ENCODE measurements around the gene CYS1. TPM values are rescaled to one million over a fixed set of nuclear protein-coding genes. Genes with fewer than 3 reads are reported as not detected.

Gene CYS1
- total and polyA plus RNA-seq, 2 of the 8 experiments (the other 6 are each of a cell fraction or from before 2014, with no cell fraction given) = 0.09 to 0.13 TPM

DNA sequence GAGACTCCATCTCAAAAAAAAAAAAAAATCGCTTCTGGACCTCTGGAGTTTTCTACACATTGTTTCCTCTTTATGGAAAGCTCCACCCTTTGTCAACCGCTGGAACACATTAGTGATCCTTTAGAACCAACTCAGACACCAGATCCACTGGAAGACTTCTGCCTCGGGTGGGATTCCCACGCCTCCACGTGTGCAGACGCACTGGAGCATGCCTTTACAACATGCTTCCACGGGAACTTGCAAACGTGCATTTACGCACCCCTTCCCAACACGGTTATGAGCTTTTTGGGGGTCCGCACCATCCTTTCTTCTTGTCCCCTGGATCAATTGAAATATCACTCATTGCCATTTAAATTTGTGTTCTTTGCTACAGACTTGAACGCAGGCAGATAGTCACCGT lies 5.1 kb downstream of the CYS1 start:
- Histone ChIP-seq H3K18ac (ENCODE audit: extremely low read depth, low read length) (no peak overlapping the region), H3K79me2 (ENCODE audit: control insufficient read depth in 1 of 2, insufficient read depth in 2 of 2, low read length in 2 of 2) (no peaks in the 10 kb centered on the region), H3K36me3 (ENCODE audit: control insufficient read depth in 2 of 4, insufficient read depth in 4 of 4, low read length in 3 of 4) (no peaks in the 10 kb centered on the region), H3K14ac (ENCODE audit: insufficient read length) (no peak overlapping the region), H2AK5ac (ENCODE audit: low read depth, low read length) (no peak overlapping the region), H3K9me3 (ENCODE audit: insufficient read depth in 2 of 2, low read depth in 1 of 2, low read length in 1 of 2) (no peaks in the 10 kb centered on the region), H2BK20ac (ENCODE audit: low read length) (no peak overlapping the region), H3K4ac (replicated peaks; ENCODE audit: insufficient read length, low read depth, low read length) (no peak overlapping the region), H3K4me3 (ENCODE audit: extremely low read depth in 1 of 4, insufficient read depth in 2 of 4, low read depth in 3 of 4, low read length in 4 of 4) (no peak overlapping the region), H2BK120ac (replicated peaks; ENCODE audit: low read depth, low read length) (no peak overlapping the region), H3K23ac (ENCODE audit: insufficient read length) (no peak overlapping the region), H3K23me2 (ENCODE audit: low read depth, low read length) (peaks cover 5% of the 10 kb centered on the region; the same call in 1 of the 2 replicates), H3K56ac (replicated peaks; ENCODE audit: insufficient read length, low read depth, low read length) (no peak overlapping the region), H3K27ac (ENCODE audit: low read depth, low read length) (no peak overlapping the region), H3K9ac (replicated peaks in 1 of 4; ENCODE audit: extremely low read depth in 1 of 4, low read depth in 3 of 4, low read length in 3 of 4) (no peak overlapping the region), H4K5ac (ENCODE audit: insufficient read length, low read depth, low read length) (no peak overlapping the region), H4K8ac (ENCODE audit: extremely low read depth, insufficient read depth, low read length) (no peak overlapping the region), H3K4me2 (ENCODE audit: insufficient read depth in 1 of 2, low read depth in 2 of 2, low read length in 2 of 2) (no peak overlapping the region), H3K4me1 (replicated peaks in 1 of 4; ENCODE audit: control insufficient read depth in 3 of 4, insufficient read depth in 4 of 4, low read length in 3 of 4) (peaks cover 2 to 14% (median 8%) of the 10 kb centered on the region in 4 experiments; a peak in 4 of 7 replicates), H2BK5ac (ENCODE audit: low read depth, low read length) (no peak overlapping the region), H3K79me1 (ENCODE audit: low read depth, low read length) (no peaks in the 10 kb centered on the region), H2BK15ac (ENCODE audit: low read length) (no peak overlapping the region), H2AFZ (ENCODE audit: low read length) (no peak overlapping the region), H4K20me1 (replicated peaks in 1 of 2; ENCODE audit: control insufficient read depth in 1 of 2, insufficient read depth in 2 of 2, low read length in 2 of 2) (no peaks in the 10 kb centered on the region), H2BK12ac (ENCODE audit: low read depth, low read length) (no peak overlapping the region), H4K91ac (replicated peaks; ENCODE audit: insufficient read length, low read length) (no peak overlapping the region), H3K27me3 (replicated peaks in 1 of 4; ENCODE audit: control insufficient read depth in 3 of 4, extremely low read depth in 1 of 4, insufficient read depth in 3 of 4, low read length in 3 of 4) (peaks cover 7 to 19% (median 17%) of the 10 kb centered on the region in 4 experiments)
- 69% methylated on average over 12 of the region's 13 CpGs; no CpG with 5 or more reads in 1 of the 2 experiments for WGBS, 2 experiments (ENCODE audit: extremely low coverage in 1 of 2, insufficient coverage in 1 of 2, insufficient read length in 1 of 2, insufficient replicate concordance in 2 of 2, low coverage in 1 of 2, low lambda C conversion rate in 2 of 2, missing lambda C conversion rate in 1 of 2)
- POLR2A ChIA-PET (ENCODE audit: partially characterized antibody) = interaction anchor here (1.2 kb wide), 1 partner anchor 10 kb away, joined by 3 read pairs; no protein-coding TSS in a partner anchor
- CTCF ChIA-PET (ENCODE audit: partially characterized antibody) = interaction anchor here (0.7 to 20.0 kb wide), 6 partner anchors 19 to 722 kb away, joined by 3 to 429 read pairs (median 10); no protein-coding TSS in a partner anchor
- no peak for DNase-seq (ENCODE audit: low read depth in 1 of 2, low spot score in 2 of 2)
- no peak for FAIRE-seq
- TF ChIP-seq SIN3A (conservative IDR thresholded peaks at IDR 0.05 in 1 of 2, IDR thresholded peaks at IDR 0.05 in 1 of 2; ENCODE audit: low read depth in 1 of 2, low read length in 2 of 2) = no peak
- TF ChIP-seq NRF1 (IDR thresholded peaks at IDR 0.05; ENCODE audit: low read depth, low read length) = no peak
- no peak for TF ChIP-seq SAP30 (IDR thresholded peaks at IDR 0.05; ENCODE audit: insufficient read depth, insufficient replicate concordance, low read length)
- no peak for TF ChIP-seq GABPA (IDR thresholded peaks at IDR 0.05; ENCODE audit: borderline replicate concordance, insufficient read depth, low read length)
- no peak for TF ChIP-seq FOSL1 (IDR thresholded peaks at IDR 0.05; ENCODE audit: insufficient read depth, low read depth, low read length)
- no peak for TF ChIP-seq RFX5 (IDR thresholded peaks at IDR 0.05; ENCODE audit: borderline replicate concordance, low read depth, low read length)
- no peak for TF ChIP-seq SP1 (IDR thresholded peaks at IDR 0.05; ENCODE audit: low read depth, low read length)
- no peak for TF ChIP-seq SIRT6 (IDR thresholded peaks at IDR 0.05; ENCODE audit: low read length)
- TF ChIP-seq, protein P1, sequence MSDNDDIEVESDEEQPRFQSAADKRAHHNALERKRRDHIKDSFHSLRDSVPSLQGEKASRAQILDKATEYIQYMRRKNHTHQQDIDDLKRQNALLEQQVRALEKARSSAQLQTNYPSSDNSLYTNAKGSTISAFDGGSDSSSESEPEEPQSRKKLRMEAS (IDR thresholded peaks at IDR 0.05) = no peak
- TF ChIP-seq, protein P2, sequence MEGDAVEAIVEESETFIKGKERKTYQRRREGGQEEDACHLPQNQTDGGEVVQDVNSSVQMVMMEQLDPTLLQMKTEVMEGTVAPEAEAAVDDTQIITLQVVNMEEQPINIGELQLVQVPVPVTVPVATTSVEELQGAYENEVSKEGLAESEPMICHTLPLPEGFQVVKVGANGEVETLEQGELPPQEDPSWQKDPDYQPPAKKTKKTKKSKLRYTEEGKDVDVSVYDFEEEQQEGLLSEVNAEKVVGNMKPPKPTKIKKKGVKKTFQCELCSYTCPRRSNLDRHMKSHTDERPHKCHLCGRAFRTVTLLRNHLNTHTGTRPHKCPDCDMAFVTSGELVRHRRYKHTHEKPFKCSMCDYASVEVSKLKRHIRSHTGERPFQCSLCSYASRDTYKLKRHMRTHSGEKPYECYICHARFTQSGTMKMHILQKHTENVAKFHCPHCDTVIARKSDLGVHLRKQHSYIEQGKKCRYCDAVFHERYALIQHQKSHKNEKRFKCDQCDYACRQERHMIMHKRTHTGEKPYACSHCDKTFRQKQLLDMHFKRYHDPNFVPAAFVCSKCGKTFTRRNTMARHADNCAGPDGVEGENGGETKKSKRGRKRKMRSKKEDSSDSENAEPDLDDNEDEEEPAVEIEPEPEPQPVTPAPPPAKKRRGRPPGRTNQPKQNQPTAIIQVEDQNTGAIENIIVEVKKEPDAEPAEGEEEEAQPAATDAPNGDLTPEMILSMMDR (IDR thresholded peaks at IDR 0.05; ENCODE audit: control extremely low read depth in 1 of 3, insufficient read depth in 1 of 3, low read depth in 1 of 3, low read length in 3 of 3) = no peak
- no peak for TF ChIP-seq TEAD4 (IDR thresholded peaks at IDR 0.05; ENCODE audit: low read depth, low read length)

Data from H1 (cell line).